Measurements from ENCODE around the gene CREG2. TPM values are rescaled to one million over a fixed set of nuclear protein-coding genes. Genes with fewer than 3 reads are reported as not detected.
A peak's percentile ranks its signal among the peaks of the same experiment; 100 is the strongest.

The CREG2 gene
- polyA plus RNA-seq, 1 experiment, result not detected

- ChIA-PET CTCF (interaction anchor here (0.8 to 3.0 kb wide), 4 partner anchors 8 to 46 kb away, joined by 3 to 17 read pairs (median 5); no protein-coding TSS in a partner anchor), POLR2A (no interaction called here)
- Histone ChIP-seq H3K36me3 (ENCODE audit: control insufficient read depth, insufficient read depth, low read length) (no peaks in the 10 kb centered on the region), H3K4me3 (ENCODE audit: low read depth, low read length) (no peak overlapping the region), H3K27me3 (ENCODE audit: control insufficient read depth, insufficient read depth, low read length) (peaks cover 12% of the 10 kb centered on the region)
- no peak for TF ChIP-seq CTCF (IDR thresholded peaks at IDR 0.05; ENCODE audit: insufficient read depth, low read depth, low read length)
- DNase-seq (ENCODE audit: low read depth), result no peak
Measured at GRCh38 chr2:101388232-101388631, 929 bp upstream of the CREG2 start.

GRCh38 chr2:101386599-101387150, 628 bp downstream of the CREG2 start:
- ChIA-PET CTCF (interaction anchor here (1.0 to 3.0 kb wide), 6 partner anchors 8 to 132 kb away, joined by 3 to 17 read pairs (median 4); no protein-coding TSS in a partner anchor), POLR2A (interaction anchor here (0.6 kb wide), 1 partner anchor 393 kb away, joined by 14 read pairs; no protein-coding TSS in a partner anchor)
- peaks cover 12% of the 10 kb centered on the region for H3K27me3 ChIP-seq (ENCODE audit: control insufficient read depth, insufficient read depth, low read length)
- H3K4me3 ChIP-seq (ENCODE audit: low read depth, low read length), result peak overlapping the region; percentile 20; the same call in 1 of the 2 replicates
- no peak for TF ChIP-seq CTCF (IDR thresholded peaks at IDR 0.05; ENCODE audit: insufficient read depth, low read depth, low read length)
- no peaks in the 10 kb centered on the region for H3K36me3 ChIP-seq (ENCODE audit: control insufficient read depth, insufficient read depth, low read length)
- no peak for DNase-seq (ENCODE audit: low read depth)

- POLR2A ChIA-PET, result no interaction called here
- H3K4me3 ChIP-seq (ENCODE audit: low read depth, low read length), result no peak overlapping the region
- CTCF ChIA-PET, result no interaction called here
Measured at GRCh38 chr2:101383016-101383541, 4.2 kb downstream of the CREG2 start.

GRCh38 chr2:101382442-101382841, 4.9 kb downstream of the CREG2 start:
- H3K27me3 ChIP-seq (ENCODE audit: control insufficient read depth, insufficient read depth, low read length), result peaks cover 11% of the 10 kb centered on the region
- no peak for DNase-seq (ENCODE audit: low read depth)
- no peaks in the 10 kb centered on the region for H3K36me3 ChIP-seq (ENCODE audit: control insufficient read depth, insufficient read depth, low read length)
- no peak for TF ChIP-seq CTCF (IDR thresholded peaks at IDR 0.05; ENCODE audit: insufficient read depth, low read depth, low read length)
- POLR2A ChIA-PET, result no interaction called here
- no peak overlapping the region for H3K4me3 ChIP-seq (ENCODE audit: low read depth, low read length)
- CTCF ChIA-PET, result no interaction called here

More at GRCh38 chr2:101383016-101383541, 4.2 kb downstream of the CREG2 start:
- DNase-seq (ENCODE audit: low read depth), result no peak
- no peak for TF ChIP-seq CTCF (IDR thresholded peaks at IDR 0.05; ENCODE audit: insufficient read depth, low read depth, low read length)
- no peaks in the 10 kb centered on the region for H3K36me3 ChIP-seq (ENCODE audit: control insufficient read depth, insufficient read depth, low read length)
- H3K27me3 ChIP-seq (ENCODE audit: control insufficient read depth, insufficient read depth, low read length), result peaks cover 15% of the 10 kb centered on the region

GRCh38 chr2:101380376-101380775, 6.9 kb downstream of the CREG2 start:
- no peak for TF ChIP-seq CTCF (IDR thresholded peaks at IDR 0.05; ENCODE audit: insufficient read depth, low read depth, low read length)
- POLR2A ChIA-PET, result interaction anchor here (0.5 kb wide), 1 partner anchor 457 kb away, joined by 3 read pairs; no protein-coding TSS in a partner anchor
- H3K27me3 ChIP-seq (ENCODE audit: control insufficient read depth, insufficient read depth, low read length), result peaks cover 6% of the 10 kb centered on the region
- no peak overlapping the region for H3K4me3 ChIP-seq (ENCODE audit: low read depth, low read length)
- no peak for DNase-seq (ENCODE audit: low read depth)
- CTCF ChIA-PET, result interaction anchor here (1.3 kb wide), 1 partner anchor 38 kb away, joined by 5 read pairs; no protein-coding TSS in a partner anchor
- no peaks in the 10 kb centered on the region for H3K36me3 ChIP-seq (ENCODE audit: control insufficient read depth, insufficient read depth, low read length)

Data from BJ (cell line).